Mucosa of descending colon (tissue), 3 donors: ENCODE measurements around the gene NOS1. TPM values are rescaled to one million over a fixed set of nuclear protein-coding genes. Genes with fewer than 3 reads are reported as not detected.

Experiments used
- ATAC-seq: fragments of 200-7000 bp; cut with Tn5 transposase; one replicate; pipeline ENCODE4 v1.9.1; 2020; ENCODE audit warnings: mild to moderate bottlenecking, moderate library complexity
- DNase-seq, 3 donors: peaks; one replicate each; pipeline ENCODE4 v3.0.0-alpha.2; 2020
- H3K36me3 ChIP-seq: fragments of 200-600 bp; one replicate; pipeline ENCODE4 v1.8.0; 2021; ENCODE audit warnings: low read depth, mild to moderate bottlenecking
- H3K4me1 ChIP-seq: fragments of 200-600 bp; one replicate; pipeline ENCODE4 v1.8.0; 2021; ENCODE audit warnings: low read depth, mild to moderate bottlenecking
- H3K4me3 ChIP-seq: fragments of 200-600 bp; one replicate; pipeline ENCODE4 v1.8.0; 2021; ENCODE audit warnings: mild to moderate bottlenecking
- H3K9me3 ChIP-seq: fragments of 200-600 bp; one replicate; pipeline ENCODE4 v1.8.0; 2021; ENCODE audit warnings: mild to moderate bottlenecking
- CTCF ChIP-seq: fragments of 200-600 bp; IDR thresholded peaks from one replicate; pipeline ENCODE4 v1.8.0; 2022; ENCODE audit warnings: antibody characterized with exemption, mild to moderate bottlenecking
- intact Hi-C, 2 donors: fragments of 100-400 bp; cut with DNase I in 1 of 2; cut with micrococcal nuclease in 1 of 2; formaldehyde crosslinking; loops; one replicate each; pipeline versions ENCODE4 v1.11.0 to v1.11.1; 2022; cut with DNase I, micrococcal nuclease
- total RNA-seq, 3 donors: library from RNA; stranded (reverse); fragmentation: NEBNext Ultra II Directional in 2 of 3; extraction: Animal tissue kit (Norgen Biotek cat#: 25700) in 2 of 3; gene quantifications; one replicate each; pipeline versions ENCODE4 v1.2.1 to v1.2.4, GENCODE V29; 2021 to 2023
- donor health status: DM: no; HTN: no; CAD: no; lungs with moderate emphysema.
- donor health status: DM: no; HTN: no; CAD: no.
- donor health status: DM: no; HTN: yes; CAD: no.

Gene NOS1
- total RNA-seq, 3 donors from 2014 or later = 0.09 to 11.0 (median 0.29) TPM

DNA sequence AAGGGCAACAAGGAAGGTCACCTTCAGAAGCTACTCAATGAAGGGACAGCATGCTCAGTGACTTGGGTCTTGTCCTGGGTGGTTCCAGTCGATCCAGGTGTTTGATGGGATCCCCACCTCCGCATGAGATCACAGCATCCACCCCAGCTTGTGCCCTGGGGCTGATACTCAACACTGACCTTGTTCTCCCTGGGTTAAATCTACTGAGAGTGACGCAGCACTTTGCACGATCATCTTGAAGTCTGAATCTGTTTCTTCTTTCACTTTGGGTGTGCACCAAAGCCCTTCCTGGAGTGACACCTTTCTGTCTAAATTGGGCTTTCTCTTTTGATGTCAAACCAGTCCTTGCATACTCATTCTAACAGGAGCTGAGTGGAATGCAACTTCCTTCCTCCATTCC is 13.8 kb downstream of the NOS1 start:
- DNase-seq = no peak
- H3K4me3 ChIP-seq = no peak overlapping the region

DNA sequence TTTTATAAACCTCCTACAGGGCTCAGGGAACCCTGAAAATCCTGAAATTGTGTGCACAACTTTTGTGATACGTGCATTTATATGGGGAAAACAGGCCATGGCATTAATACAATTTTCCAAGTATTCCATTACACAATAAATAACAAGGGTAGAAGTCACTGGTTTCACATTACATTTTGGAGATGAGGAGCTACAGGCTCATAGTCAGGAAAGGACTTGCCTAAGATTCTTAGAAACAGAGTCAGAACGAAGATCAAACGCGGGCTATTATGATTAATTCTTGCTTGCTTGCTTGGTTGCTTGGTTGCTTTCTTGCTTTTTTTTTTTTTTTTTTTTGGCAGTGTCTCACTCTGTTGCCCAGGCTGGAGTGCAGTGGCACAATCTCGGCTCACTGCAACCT is 16.7 kb downstream of the NOS1 start:
- DNase-seq = no peak
- intact Hi-C loops = no loop called here
- no peak for TF ChIP-seq CTCF

More for the DNA sequence above, 13.8 kb downstream of the NOS1 start:
- intact Hi-C loops = no loop called here
- no peak for TF ChIP-seq CTCF
- no peaks in the 10 kb centered on the region for H3K4me1 ChIP-seq
- H3K36me3 ChIP-seq = no peaks in the 10 kb centered on the region
- H3K9me3 ChIP-seq = no peaks in the 10 kb centered on the region
- no peak for ATAC-seq

DNA sequence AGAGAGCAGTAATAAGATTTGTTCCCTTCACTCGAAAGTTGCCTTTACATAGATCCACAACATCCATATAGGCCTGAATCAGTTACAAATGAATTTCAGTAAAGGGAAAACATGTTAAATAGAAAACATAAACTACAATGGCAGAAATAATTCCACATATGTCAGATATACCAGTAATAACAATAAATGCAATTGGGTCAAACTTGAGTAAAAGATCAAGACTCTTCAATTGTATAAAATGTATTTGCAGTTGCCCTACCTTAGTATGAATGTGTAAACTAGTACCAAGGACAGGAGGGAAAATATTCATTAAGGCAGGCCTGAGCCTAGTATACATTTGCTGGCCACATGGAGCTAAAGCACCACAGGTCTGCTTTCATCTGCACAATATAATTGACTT is 17.6 kb downstream of the NOS1 start:
- ATAC-seq (no peak), DNase-seq (no peak)
- TF ChIP-seq CTCF = no peak
- Histone ChIP-seq H3K4me3 (no peak overlapping the region), H3K4me1 (no peaks in the 10 kb centered on the region), H3K36me3 (no peaks in the 10 kb centered on the region), H3K9me3 (no peaks in the 10 kb centered on the region)
- intact Hi-C loops = no loop called here

More for the DNA sequence above, 16.7 kb downstream of the NOS1 start:
- no peaks in the 10 kb centered on the region for H3K9me3 ChIP-seq
- H3K36me3 ChIP-seq = no peaks in the 10 kb centered on the region
- no peaks in the 10 kb centered on the region for H3K4me1 ChIP-seq
- H3K4me3 ChIP-seq = no peak overlapping the region
- no peak for ATAC-seq

DNA sequence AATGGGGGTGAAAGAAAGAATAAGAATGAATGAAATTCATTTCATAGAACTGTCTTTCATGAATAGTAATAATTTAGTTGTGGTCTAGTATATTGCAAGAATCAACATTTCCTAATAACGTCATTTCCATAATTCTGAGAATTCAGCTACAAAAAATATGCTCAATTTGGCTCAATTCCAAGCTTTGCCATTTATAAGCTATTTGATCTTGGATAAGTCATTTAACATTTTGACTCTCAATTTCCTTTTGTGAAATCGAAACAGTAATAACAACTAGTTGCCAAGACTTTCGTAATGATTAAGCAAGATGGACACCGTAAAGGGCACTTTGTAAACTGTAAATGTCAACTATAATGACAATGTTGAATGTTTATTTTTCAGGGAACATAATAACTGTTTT is 18.1 kb downstream of the NOS1 start:
- no peaks in the 10 kb centered on the region for H3K4me1 ChIP-seq
- H3K4me3 ChIP-seq = no peak overlapping the region
- no peaks in the 10 kb centered on the region for H3K9me3 ChIP-seq
- DNase-seq (no peak), ATAC-seq (no peak)
- intact Hi-C loops = no loop called here
- H3K36me3 ChIP-seq = no peaks in the 10 kb centered on the region
- TF ChIP-seq CTCF = no peak

DNA sequence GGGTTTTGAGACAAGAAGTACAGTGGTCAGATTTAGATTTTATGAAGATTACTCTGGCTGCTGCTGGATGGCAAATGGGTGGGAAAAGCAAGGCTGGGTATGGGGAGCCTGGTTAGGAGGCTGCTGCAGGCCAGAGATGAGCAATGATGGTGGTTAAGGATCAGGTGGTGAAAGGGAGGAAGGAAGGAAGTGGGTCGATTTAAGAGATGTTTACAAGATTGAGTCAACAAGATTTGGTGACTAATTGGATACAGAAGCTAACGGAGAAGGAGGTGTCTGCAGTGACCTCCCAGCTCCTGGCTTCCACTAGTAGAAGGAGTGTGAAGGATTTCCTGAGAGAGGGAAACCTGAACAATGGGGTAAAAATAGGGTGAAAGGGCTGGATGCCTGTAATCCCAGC is 18.7 kb downstream of the NOS1 start:
- no peak for TF ChIP-seq CTCF
- ATAC-seq (no peak), DNase-seq (no peak)
- Histone ChIP-seq H3K36me3 (no peaks in the 10 kb centered on the region), H3K9me3 (no peaks in the 10 kb centered on the region), H3K4me3 (no peak overlapping the region), H3K4me1 (no peaks in the 10 kb centered on the region)
- intact Hi-C loops = no loop called here

GRCh38 chr12:117342247-117342646 is 19.2 kb downstream of the NOS1 start:
- Histone ChIP-seq H3K4me3 (no peak overlapping the region), H3K36me3 (no peaks in the 10 kb centered on the region), H3K4me1 (no peaks in the 10 kb centered on the region), H3K9me3 (no peaks in the 10 kb centered on the region)
- no peak for TF ChIP-seq CTCF
- intact Hi-C loops = no loop called here
- DNase-seq (no peak), ATAC-seq (no peak)
